Uterus (tissue), 2 donors: ENCODE measurements around the gene AUTS2.

Experiments used
- POLR2A ChIP-seq, 2 donors: fragments of 450-650 bp; IDR thresholded peaks; one replicate each; pipeline ENCODE4 v1.6.1; 2016; ENCODE audit warnings: antibody characterized with exemption in 2 of 2, mild to moderate bottlenecking in 1 of 2, moderate library complexity in 1 of 2
- TF ChIP-seq, protein P1 (sequence below), 4 experiments: fragments of 200-600 bp in 2 of 4; fragments of 450-650 bp in 2 of 4; sonication (generic) in 2 of 4; IDR thresholded peaks; one replicate each; pipeline ENCODE4 v1.5.1; 2016 to 2019; ENCODE audit warnings: antibody characterized with exemption in 4 of 4, mild to moderate bottlenecking in 2 of 4, moderate library complexity in 1 of 4

DNA sequence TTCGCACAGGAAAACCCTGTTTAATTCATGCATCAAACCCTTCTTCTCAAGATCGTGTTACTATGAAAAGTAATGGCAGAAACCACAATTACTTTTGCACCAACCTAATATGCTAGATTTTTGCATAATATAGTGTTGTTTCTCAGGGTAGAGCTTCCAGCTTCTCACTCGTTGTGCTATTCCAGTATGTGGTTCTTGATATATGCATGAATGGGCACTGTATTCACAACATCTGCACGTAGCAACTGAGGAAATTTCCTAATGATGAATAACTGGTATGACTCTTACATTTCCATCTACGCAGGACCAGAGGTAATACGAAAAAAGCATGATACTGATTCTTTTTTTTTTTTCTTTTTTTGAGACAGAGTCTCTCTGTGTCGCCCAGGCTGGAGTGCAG, 1207.1 kb downstream of the AUTS2 start:
- TF ChIP-seq POLR2A (IDR thresholded peaks at IDR 0.05) = no peak
- TF ChIP-seq, protein P1, sequence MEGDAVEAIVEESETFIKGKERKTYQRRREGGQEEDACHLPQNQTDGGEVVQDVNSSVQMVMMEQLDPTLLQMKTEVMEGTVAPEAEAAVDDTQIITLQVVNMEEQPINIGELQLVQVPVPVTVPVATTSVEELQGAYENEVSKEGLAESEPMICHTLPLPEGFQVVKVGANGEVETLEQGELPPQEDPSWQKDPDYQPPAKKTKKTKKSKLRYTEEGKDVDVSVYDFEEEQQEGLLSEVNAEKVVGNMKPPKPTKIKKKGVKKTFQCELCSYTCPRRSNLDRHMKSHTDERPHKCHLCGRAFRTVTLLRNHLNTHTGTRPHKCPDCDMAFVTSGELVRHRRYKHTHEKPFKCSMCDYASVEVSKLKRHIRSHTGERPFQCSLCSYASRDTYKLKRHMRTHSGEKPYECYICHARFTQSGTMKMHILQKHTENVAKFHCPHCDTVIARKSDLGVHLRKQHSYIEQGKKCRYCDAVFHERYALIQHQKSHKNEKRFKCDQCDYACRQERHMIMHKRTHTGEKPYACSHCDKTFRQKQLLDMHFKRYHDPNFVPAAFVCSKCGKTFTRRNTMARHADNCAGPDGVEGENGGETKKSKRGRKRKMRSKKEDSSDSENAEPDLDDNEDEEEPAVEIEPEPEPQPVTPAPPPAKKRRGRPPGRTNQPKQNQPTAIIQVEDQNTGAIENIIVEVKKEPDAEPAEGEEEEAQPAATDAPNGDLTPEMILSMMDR (IDR thresholded peaks at IDR 0.05) = no peak
